HepG2 (cell line): ENCODE data around the gene ERC1.
"Not testable (repeated sequence)": the region's sequence is repeated elsewhere in the genome, so short reads cannot be mapped to it uniquely, and the experiment has no call there.

Experiments
- EP300 ChIP-seq, 3 experiments: sonication (generic) in 1 of 3; formaldehyde crosslinking in 1 of 3; IDR thresholded peaks; 2 replicates each; pipeline versions ENCODE4 v1.5.1 to v1.6.1; 2011 to 2020; ENCODE audit warnings: low read depth in 2 of 3, low read length in 2 of 3, borderline replicate concordance in 1 of 3, improper control_type of control experiment in 1 of 3, mild to moderate bottlenecking in 1 of 3, missing genetic modification reagents in 1 of 3, moderate library complexity in 1 of 3
- ETS1 ChIP-seq: sonication (generic); formaldehyde crosslinking; IDR thresholded peaks from 2 replicates; pipeline ENCODE4 v1.4.0; 2020; ENCODE audit warnings: missing genetic modification reagents
- FOXJ3 ChIP-seq: sonication (generic); formaldehyde crosslinking; IDR thresholded peaks from 2 replicates; pipeline ENCODE4 v1.4.0; 2020; ENCODE audit warnings: missing genetic modification reagents, mild to moderate bottlenecking, borderline replicate concordance
- MAFF ChIP-seq: IDR thresholded peaks from 2 replicates; pipeline ENCODE4 v1.6.1; 2011; ENCODE audit warnings: low read depth, low read length, improper control_type of control experiment
- SP1 ChIP-seq, 2 experiments: fragments of 450-650 bp in 1 of 2; sonication (generic) in 1 of 2; formaldehyde crosslinking in 1 of 2; IDR thresholded peaks; 2 replicates each; pipeline versions ENCODE4 v1.4.0 to v1.6.1; 2016 to 2020; ENCODE audit warnings: missing genetic modification reagents in 1 of 2

GRCh38 chr12:1051672-1052071 lies 60.6 kb downstream of the ERC1 start:
- not testable (repeated sequence) for TF ChIP-seq FOXJ3 (CRISPR knock-in tag); EP300 (IDR thresholded peaks at IDR 0.05; ENCODE audit: low read depth in 2 of 2, low read length in 2 of 2); EP300 (CRISPR knock-in tag; IDR thresholded peaks at IDR 0.05; ENCODE audit: borderline replicate concordance); MAFF; ETS1 (CRISPR knock-in tag); SP1 (IDR thresholded peaks at IDR 0.05); SP1 (CRISPR knock-in tag; IDR thresholded peaks at IDR 0.05)
